GM18861 (cell line): ENCODE measurements around the gene DLG4.
"Not testable (repeated sequence)": the region's sequence is repeated elsewhere in the genome, so short reads cannot be mapped to it uniquely, and the experiment has no call there.

ENCODE experiments used
- ATAC-seq: cut with Tn5 transposase; IDR thresholded peaks from one replicate; pipeline ENCODE4 v1.9.1; 2021; ENCODE audit not compliant: unreplicated experiment

The DLG4 gene

DNA sequence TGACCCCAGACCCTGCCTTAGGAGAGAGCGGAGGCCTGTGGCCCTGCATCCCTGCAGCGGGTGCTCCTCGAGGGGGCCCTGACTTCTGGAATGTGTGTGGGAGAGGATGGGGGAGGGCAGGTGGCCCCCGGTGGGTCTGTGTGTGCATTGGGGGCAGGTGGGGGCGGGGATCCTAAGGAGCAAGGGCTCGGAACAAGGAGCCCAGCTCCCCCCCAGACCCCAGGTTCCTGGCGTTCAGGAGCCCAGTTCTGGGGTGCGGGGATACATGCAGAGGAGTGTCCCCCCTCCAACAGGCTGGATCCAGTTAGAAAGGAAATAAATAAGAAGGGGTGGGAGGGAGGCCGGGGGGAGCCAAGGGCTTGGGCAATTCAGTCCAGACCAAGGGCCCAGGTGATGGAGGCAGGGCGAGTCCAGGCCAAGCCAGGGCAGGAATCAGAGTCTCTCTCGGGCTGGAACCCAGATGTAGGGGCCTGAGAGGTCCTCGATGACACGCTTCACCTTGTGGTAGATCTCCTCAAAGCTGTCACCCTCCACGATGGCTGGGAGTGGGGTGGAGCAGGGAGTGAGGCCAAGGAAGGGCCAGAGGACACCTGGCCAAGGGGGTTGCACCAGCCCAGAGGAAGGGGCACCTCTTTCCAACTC, 29.2 kb downstream of the DLG4 start:
- no peak for ATAC-seq

DNA sequence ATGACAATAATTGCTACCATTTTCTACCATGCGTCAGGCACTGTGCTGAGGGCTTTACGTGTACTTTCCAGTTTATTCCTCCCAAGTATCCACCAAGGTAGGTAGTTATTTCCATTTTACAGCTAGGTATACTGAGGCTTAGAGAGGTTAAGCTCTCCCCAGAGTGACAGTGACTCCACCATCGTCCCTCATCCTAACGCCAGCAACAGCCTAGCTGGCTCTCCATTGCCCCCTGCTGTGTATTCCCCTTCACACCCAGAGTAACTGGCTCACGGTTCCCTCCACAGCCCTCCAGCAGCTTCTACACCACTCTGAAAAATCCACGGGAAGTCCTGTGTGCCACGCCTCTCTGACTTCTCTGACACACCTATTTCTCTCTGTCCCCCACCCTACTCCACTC, 33.4 kb downstream of the DLG4 start:
- ATAC-seq = no peak

DNA sequence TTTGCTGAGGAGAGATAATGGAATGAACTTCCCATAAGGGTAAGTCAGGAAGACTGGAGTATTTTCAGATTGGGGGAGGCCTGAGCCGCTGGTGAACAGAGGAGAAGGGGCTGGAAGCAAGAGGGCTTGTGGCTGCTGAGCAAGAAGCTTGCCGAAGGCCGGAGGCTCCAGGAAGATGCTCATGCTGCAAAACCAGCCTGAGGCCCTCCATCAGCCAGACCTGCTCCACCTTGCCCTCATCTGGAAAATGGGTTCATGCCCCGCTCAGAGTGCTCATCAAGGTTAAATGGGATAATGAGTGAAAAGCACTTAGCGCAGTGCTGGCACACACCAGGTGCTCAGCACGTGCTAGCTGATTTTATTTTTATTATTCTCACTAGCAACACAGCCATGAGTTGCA, 35.0 kb downstream of the DLG4 start:
- ATAC-seq = no peak

DNA sequence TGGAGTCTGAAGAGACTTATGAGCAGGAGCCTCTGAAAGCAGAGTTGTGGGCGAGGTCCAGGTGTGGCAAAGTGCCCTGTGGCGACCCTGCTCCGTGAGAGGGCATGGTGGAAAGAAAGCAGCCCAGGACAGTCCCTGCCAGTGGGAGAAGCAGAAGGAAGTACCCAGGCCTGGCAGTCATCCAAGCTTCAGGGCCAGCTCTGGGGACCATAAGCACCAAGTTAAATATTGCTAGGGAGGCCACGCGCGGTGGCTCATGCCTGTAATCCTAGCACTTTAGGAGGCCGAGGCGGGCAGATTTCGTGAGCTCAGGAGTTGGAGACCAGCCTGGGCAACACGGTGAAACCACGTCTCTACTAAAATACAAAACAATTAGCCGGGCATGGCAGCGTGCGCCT, 35.5 kb downstream of the DLG4 start:
- no peak for ATAC-seq

DNA sequence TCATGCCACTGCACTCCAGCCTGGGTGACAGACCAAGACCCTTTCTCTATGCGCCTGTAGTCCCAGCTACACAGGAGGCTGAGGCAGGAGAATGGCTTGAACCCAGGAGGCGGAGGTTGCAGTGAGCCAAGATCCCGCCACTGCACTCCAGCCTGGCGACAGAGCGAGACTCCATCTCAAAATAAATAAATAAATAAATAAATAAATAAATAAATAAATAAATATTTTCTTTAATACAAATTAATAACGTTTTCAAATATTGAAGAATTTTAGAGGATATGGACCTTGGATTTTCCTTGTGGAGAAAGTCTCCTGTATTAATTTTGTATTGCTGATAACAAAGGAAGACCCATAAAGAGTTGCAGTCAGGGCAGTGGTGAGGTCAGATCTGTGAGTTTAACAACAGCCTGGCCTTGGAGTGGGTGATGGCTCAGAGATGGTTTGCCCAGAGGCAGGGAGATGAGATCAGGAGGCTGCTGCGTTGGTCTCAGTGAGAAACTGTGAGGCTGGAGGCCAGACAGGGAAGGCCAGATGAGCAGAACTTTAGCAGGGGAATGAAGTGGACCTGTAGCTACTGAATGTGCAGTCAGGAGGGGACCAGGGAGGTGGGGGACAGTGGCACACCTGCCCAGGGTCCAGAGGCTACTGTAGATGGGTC, 36.1 kb downstream of the DLG4 start:
- ATAC-seq = no peak

DNA sequence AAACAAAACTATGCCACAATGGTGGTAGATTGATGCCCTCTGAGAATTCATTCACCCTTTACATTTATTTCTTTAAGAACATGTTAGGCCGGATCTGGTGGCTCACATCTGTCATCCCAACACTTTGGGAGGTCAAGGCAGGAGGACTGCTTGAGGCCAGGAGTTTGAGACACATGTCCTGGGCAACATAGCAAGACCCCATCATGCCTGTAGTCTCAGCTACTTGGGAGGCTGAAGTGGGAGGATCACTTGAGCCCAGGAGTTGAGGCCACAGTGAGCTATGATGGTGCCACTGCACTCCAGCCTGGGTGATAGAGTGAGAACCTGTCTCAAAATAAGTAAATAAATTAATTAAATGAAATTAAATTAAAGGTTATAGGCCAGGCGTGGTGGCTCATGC, 37.5 kb downstream of the DLG4 start:
- ATAC-seq = not testable (repeated sequence)

DNA sequence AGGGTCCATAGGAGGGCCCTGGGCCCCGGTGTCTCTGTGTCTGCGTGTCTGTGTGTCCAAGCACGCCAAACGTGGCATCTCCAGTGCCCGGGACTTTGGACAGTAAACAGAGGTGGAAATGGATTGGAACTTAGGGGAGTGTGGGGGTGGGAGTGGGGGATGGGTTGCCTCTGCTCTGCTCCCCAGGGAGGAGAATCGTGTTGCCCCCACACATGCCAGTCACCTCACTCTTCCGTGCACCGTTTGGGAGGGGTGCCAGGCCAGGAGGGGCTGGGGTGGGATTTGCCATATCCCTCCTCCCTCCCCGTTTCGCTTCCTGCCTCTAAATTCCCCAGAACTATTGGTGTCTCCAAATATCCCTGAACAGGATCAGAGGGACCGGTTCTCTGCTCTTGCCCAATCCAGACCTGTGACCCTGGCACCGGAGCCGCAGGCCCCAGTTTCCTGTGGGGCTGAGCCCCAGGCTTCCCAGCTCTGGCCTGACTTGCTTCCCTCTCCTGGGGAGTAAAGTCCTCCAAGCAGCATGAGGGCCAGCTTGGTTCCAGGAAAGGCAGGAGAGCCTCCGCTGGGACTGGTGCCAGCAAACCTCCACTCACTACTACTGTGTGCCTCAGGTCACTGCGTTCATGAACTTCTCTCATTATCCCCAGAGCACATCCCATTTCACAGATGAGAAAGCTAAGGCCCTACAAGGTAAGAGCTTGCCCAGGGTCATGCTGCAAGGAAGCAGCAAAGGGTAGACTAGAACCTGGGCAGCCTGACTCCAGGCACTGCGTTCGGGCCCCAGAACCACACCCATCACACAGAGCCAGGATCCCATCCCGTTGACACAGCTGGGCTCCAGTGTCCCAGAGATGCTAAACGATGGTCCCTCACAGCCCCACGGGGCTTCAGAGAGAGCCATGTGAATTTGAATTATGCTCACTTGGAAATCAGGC, 40.0 kb downstream of the DLG4 start, which contains the start of gene ASGR1:
TSS of gene ASGR1 (minus strand) at position 54 of the 938 bp plus-strand sequence. CDS start 807 bp downstream, outside the sequence.
- no peak for ATAC-seq

DNA sequence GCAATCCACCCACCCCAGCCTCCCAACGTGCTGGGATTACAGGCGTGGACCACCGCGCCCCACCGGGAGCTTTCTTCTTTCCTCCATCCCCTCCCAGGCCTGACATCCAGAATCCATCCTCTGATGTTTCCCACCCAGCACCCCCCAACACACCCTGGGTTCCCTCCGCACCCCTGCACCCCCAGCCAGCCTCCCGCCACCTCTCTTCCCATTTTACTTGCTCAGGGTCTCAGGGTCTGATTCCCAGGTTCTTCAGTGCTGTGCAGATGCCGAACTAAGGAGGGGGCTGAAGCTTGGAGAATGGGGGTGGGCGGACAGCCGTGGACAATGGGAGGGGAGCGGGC, 40.7 kb downstream of the DLG4 start:
- ATAC-seq = no peak

DNA sequence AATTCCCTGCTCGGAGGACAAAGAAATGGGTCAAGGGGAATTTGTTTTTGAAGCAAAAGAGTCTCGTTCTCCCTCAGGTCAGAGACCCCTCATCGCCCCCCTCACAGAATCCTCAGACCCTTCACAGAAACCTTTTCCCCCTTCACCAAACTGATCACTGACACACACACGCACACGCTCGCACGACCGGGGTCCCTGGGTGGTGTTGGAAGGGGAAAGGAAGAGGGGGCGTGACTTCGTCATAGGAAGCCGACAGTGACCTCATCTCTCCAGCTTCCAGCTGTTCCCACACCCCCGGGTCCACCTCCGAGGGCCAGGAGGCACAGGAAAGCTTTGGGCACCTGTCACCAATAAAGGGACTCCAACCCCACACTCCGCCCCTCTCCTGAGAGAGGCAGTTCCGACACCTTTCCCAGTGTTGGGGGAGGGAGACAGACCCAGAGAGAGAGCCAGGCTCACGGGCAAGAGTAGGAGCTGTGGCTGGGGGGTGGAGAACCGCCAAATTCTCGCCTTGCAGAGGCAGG, 41.6 kb downstream of the DLG4 start:
- no peak for ATAC-seq

DNA sequence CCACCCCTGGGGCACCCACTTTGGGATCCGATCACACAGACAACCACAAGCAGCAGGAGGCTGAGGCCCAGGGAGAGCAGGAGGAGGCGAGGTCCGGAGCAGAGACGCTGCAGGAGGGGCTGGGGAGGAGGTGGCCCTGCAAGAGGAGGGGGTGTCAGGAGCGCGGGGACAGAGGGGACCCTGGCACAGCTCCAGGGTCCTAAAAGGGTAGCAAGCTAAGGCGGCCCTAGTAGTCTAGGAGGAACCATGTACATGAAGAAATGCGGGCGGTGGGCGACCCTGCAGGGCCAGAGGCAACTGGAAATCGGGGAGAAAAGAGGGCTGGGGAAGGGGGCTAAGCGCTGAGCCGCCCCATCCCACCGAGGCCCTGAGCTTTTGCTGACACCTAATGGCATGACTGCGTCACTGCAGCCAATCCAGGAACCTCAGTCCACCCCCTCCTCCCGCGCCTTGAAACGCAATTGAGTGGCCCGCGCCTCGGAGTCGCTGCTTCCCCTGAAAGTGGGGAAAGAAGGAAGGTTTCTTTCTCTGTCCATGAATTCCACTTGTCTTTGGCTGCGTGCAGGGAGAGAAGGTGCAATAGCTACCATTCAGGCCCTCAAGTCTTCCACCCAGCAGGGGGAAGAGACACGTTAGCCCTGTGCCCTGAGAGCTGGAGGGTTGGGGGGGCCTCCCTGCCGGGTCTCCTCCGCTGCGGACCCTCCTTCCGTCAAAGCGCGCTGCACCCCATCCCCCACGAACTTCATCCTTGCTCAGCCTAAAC, 42.3 kb downstream of the DLG4 start:
- ATAC-seq = no peak

DNA sequence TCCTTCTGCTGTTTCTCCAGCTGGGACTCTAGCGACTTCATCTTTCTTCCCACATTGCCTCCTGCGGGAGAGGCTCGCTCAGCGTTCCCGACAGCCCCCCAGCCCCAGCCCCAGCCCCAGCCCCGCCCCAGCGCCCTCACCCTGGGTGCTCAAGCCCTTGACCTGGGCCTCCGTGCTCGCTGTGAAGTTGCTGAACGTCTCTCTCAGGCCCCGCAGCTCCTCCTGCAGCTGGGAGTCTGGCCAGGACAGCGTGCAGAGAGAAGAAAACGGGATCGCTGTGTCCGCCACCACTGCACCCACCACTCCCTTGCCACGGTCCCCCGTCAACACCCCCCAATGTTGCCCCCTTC, 42.8 kb downstream of the DLG4 start:
- no peak for ATAC-seq

DNA sequence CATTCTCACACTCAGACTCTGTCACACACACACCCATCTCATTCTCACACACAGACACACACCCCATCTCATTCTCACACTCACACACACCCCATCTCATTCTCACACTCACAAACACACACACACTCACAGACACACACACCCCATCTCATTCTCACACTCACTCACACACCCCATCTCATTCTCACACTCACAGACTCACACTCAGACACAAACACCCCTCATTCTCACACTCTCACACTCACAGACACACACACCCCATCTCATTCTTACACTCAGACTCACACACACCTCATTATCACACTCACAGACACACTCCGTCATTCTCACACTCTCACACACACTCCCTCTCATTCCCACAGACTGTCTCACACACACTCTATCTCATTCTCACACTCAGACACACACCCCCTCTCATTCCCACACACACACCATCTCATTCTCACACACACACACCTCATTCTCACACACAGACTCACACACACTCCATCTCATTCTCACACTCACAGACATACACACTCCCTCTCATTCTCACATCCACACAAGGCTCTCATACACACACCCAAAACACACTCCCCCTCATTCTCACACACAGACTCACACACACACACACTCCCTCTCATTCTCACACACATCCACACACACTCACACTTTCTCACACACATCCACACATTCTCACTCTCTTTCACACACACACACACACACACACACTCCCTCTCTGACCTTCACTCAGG, 43.4 kb downstream of the DLG4 start:
- ATAC-seq = no peak

DNA sequence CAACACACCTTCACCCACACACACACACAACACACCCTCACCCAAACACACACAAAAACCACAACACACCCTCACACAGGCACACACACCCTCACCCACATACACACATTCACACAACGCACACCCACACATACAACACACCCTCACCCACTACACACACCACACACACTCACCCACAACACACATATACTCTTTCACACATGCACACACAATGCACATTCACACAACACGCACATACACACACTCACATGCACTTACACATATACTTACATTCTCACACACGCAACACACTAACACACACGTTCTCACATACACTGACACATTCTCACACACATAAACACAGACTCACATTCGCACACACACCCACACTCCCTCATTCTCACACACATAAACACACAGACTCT, 44.3 kb downstream of the DLG4 start:
- no peak for ATAC-seq

DNA sequence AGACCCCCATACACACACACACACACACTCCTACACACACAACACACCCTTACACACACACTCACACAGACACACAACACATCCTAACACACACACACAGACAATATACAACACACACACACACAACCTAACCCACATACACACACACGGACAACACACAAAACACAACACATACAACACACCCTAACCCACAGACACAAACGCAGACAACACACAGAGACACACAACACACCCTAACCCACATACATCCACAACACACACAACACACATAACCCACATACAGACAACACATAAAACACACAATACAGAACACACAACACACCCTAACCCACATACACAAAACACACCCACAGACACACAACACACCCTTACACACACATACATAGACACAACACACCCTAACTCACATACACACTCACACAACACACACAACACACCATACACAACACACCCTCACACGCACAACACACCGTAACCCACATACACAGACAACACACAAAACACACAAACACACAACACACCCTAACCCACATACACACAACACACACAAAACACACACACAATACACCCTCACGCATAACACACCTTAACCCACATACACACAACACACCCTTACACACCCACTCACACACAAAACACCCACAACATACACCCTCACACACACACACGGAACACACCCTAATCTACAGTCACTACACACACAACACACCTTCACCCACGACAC, 44.9 kb downstream of the DLG4 start:
- ATAC-seq = no peak

DNA sequence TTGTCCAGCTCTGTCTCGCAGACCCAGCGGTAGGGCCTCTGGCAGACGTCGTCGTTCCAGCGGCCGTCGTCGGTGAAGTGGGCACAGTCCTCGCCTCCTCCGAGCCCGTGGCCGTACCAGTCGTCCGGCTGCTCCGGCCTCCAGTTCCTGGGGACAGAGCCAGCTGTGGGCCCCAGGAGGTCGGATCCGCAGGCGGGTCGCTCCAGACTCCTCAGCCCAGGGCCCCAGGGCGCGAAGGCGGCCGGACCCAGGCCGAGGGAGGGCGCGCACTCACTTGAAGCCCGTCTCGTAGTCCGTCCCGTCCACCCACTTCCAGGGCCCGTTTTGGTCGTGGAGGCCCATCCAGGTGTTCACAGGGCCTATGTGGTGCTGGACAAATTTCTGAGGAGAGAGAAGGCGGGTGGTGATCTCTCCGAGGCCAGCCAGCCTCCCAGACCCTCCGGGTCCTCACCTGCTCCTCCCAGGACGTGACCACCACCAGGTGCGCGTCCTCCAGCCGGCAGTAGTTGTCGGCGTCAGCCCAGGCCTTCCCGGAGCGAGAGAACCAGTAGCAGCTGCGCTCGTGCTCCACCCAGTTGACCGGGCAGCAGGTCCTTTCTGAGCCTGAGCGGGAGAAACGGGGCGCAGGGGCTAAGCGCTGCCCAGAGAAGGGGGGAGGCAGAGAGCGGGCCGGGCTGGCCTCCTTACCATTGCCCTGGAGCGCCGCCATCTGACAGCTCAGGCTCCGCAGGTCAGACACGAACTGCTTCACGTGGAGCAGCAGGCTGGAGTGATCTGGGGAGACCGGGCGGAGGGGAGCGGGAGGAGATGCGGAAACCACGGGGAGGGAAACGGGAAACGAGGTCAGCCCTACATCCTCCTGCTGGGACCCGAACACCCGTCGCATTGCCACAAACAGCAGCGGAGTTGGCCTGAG, 45.7 kb downstream of the DLG4 start:
- ATAC-seq = no peak

DNA sequence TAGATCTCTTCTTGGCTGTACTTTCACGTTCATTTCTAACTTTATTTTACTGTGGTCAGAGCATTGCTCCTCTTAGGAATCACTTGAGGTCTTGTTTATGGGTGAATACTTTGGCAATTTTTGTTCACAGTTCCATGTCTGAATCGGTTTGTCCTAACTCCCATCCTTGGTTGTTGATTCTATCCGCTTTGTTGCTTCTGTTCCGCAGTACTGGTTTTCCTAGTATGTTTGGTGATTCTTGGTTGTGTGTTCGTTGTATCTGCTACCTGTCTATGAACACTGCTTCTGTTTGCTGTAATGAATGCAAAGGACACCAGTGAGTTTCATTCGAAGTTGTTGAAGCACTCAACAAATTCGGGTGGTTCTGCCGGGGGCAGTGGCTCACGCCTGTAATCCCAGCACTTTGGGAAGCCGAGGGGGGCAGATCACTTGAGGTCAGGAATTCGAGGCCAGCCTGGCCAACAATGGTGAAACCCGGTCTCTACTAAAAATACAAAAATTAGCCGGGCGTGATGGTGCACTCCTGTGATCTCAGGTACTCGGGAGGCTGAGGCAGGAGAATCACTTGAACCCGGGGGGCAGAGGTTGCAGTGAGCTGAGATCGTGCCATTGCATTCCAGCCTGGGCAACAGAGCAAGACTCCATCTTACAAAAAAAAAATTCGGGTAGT, 47.0 kb downstream of the DLG4 start:
- not testable (repeated sequence) for ATAC-seq

DNA sequence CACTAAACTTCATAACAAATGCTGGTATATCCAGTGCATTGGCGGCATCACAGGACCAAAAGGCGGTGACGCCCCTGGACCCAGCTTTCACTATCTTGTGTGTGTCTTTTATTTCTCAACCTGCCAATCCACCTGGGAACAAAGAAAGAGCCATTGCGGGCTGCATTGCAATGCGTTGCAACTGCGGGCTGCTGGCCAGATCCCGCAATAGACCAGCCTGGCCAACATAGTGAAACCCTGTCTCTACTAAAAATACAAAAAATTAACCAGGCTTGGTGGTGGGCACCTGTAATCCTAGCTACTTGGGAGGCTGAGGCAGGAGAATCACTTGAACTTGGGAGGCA, 50.1 kb downstream of the DLG4 start:
- not testable (repeated sequence) for ATAC-seq
